Endothelial cell of umbilical vein (primary cell): Measurements from ENCODE around the gene JPH3. TPM values are rescaled to one million over a fixed set of nuclear protein-coding genes. Genes with fewer than 3 reads are reported as not detected.

Source experiments
- BruUV-seq: library from RNA; stranded (reverse); fragments of 400-500 nt; replicated peaks from 2 replicates; lab custom pipeline; 2021; lab: Mats Ljungman, UMichigan
- CTCF ChIA-PET: fragments of 300-600, 350-600 bp; sonication (Branson Sonifier 250); formaldehyde crosslinking; loops from one replicate; lab custom pipeline; 2021; ENCODE audit warnings: antibody characterized with exemption, inconsistent platforms; lab: Charles Lee
- POLR2A ChIA-PET: fragments of 300-600, 350-600 bp; sonication (Branson Sonifier 250); formaldehyde crosslinking; loops from one replicate; lab custom pipeline; 2021; ENCODE audit warnings: antibody characterized with exemption, inconsistent platforms; lab: Charles Lee
- DNase-seq: peaks from one replicate; pipeline ENCODE4 v3.0.0-alpha.2; 2011; ENCODE audit warnings: low read depth, low spot score
- FAIRE-seq: peaks from 2 replicates; lab custom pipeline; 2011; peaks lifted over from hg19 to GRCh38; lab: Jason Lieb, UNC
- H2AFZ ChIP-seq: 2 replicates; pipeline ENCODE4 v1.6.0; 2012; ENCODE audit warnings: low read depth, low read length, control low read depth, inconsistent platforms
- H3K27ac ChIP-seq: 2 replicates; pipeline ENCODE4 v1.5.1; 2011; ENCODE audit warnings: low read depth, mild to moderate bottlenecking, control low read depth, low read length, moderate library complexity; ENCODE audit not compliant: insufficient read depth
- H3K27me3 ChIP-seq, 2 experiments: 2 replicates each; pipeline versions ENCODE4 v1.6.0 to v1.6.1; 2011; ENCODE audit warnings: low read length in 2 of 2, mixed read lengths in 1 of 2; ENCODE audit not compliant: control insufficient read depth in 2 of 2, insufficient read depth in 2 of 2
- H3K36me3 ChIP-seq, 2 experiments: 2 replicates in 1 of 2; 3 replicates in 1 of 2; pipeline ENCODE4 v1.5.1; 2011; ENCODE audit warnings: low read length in 2 of 2, mild to moderate bottlenecking in 1 of 2, moderate library complexity in 1 of 2; ENCODE audit not compliant: control insufficient read depth in 2 of 2, insufficient read depth in 2 of 2; ENCODE audit errors: extremely low read depth in 1 of 2
- H3K4me1 ChIP-seq: 3 replicates; pipeline ENCODE4 v1.5.1; 2011; ENCODE audit warnings: mild to moderate bottlenecking, low read length; ENCODE audit not compliant: control insufficient read depth, insufficient read depth; ENCODE audit errors: extremely low read depth
- H3K4me2 ChIP-seq: 2 replicates; pipeline ENCODE4 v1.6.1; 2011; ENCODE audit warnings: low read length, control low read depth, mixed read lengths; ENCODE audit not compliant: insufficient read depth
- H3K4me3 ChIP-seq, 3 experiments: fragments of 200-600 bp in 1 of 3; sonication (generic), shearing (Covaris generic) in 1 of 3; replicated peaks in 1 of 3; 2 replicates each; pipeline ENCODE4 v1.5.1; 2011 to 2016; ENCODE audit warnings: control low read depth in 3 of 3, low read length in 3 of 3, mild to moderate bottlenecking in 2 of 3, inconsistent platforms in 1 of 3, low read depth in 1 of 3, moderate library complexity in 1 of 3; ENCODE audit not compliant: insufficient read depth in 1 of 3
- H3K79me2 ChIP-seq: 2 replicates; pipeline ENCODE4 v1.6.0; 2012; ENCODE audit warnings: low read length, inconsistent platforms; ENCODE audit not compliant: control insufficient read depth, insufficient read depth
- H3K9ac ChIP-seq: replicated peaks from 2 replicates; pipeline ENCODE3; 2011; ENCODE audit warnings: low read length, control low read depth; ENCODE audit not compliant: insufficient read depth; ENCODE audit errors: extremely low read depth
- H3K9me1 ChIP-seq: replicated peaks from 3 replicates; pipeline ENCODE4 v1.6.0; 2011; ENCODE audit warnings: mild to moderate bottlenecking, low read length; ENCODE audit not compliant: control insufficient read depth, insufficient read depth; ENCODE audit errors: extremely low read depth
- H3K9me3 ChIP-seq: replicated peaks from 2 replicates; pipeline ENCODE4 v1.5.1; 2012; ENCODE audit warnings: low read length, inconsistent platforms; ENCODE audit not compliant: control insufficient read depth, insufficient read depth
- H4K20me1 ChIP-seq: replicated peaks from 2 replicates; pipeline ENCODE3; 2011; ENCODE audit warnings: mild to moderate bottlenecking, low read length; ENCODE audit not compliant: control insufficient read depth, insufficient read depth; ENCODE audit errors: extremely low read depth
- CTCF ChIP-seq, 2 donors: IDR thresholded peaks; 1 replicate in 1 of 2; 2 replicates in 1 of 2; pipeline ENCODE4 v1.5.1; 2011; ENCODE audit warnings: low read length in 2 of 2, mild to moderate bottlenecking in 2 of 2, moderate library complexity in 2 of 2, control low read depth in 1 of 2, inconsistent platforms in 1 of 2, low read depth in 1 of 2; ENCODE audit not compliant: insufficient read depth in 1 of 2; ENCODE audit errors: extremely low read depth in 1 of 2
- EZH2 ChIP-seq: IDR thresholded peaks from 2 replicates; pipeline ENCODE4 v1.6.1; 2012; ENCODE audit warnings: borderline replicate concordance, low read depth, mild to moderate bottlenecking, moderate library complexity, low read length, inconsistent platforms; ENCODE audit not compliant: severe bottlenecking
- FOS ChIP-seq: IDR thresholded peaks from 2 replicates; pipeline ENCODE4 v1.6.1; 2011; ENCODE audit warnings: mild to moderate bottlenecking, low read length, moderate library complexity, borderline replicate concordance; ENCODE audit not compliant: insufficient read depth
- GATA2 ChIP-seq: IDR thresholded peaks from 2 replicates; pipeline ENCODE4 v1.7.0; 2011; ENCODE audit warnings: low read depth, mild to moderate bottlenecking, moderate library complexity, mixed read lengths, low read length; ENCODE audit not compliant: insufficient read length, insufficient read depth
- JUN ChIP-seq: IDR thresholded peaks from 2 replicates; pipeline ENCODE4 v1.6.1; 2011; ENCODE audit warnings: borderline replicate concordance, low read depth; ENCODE audit not compliant: insufficient read length, insufficient read depth
- MYC ChIP-seq: IDR thresholded peaks from one replicate; pipeline ENCODE4 v1.6.1; 2011; ENCODE audit warnings: mild to moderate bottlenecking, low read depth, low read length
- POLR2A ChIP-seq: IDR thresholded peaks from 2 replicates; pipeline ENCODE4 v1.6.1; 2012; ENCODE audit warnings: low read depth, mild to moderate bottlenecking, control low read depth, low read length
- POLR2AphosphoS5 ChIP-seq: IDR thresholded peaks from 2 replicates; pipeline ENCODE4 v1.6.1; 2012; ENCODE audit warnings: low read depth, mild to moderate bottlenecking, control low read depth, low read length, moderate library complexity; ENCODE audit not compliant: insufficient read depth
- dilution Hi-C: fragments of 300-500 bp; cut with MboI; formaldehyde crosslinking; loops from one replicate; pipeline ENCODE4 v1.15.0; 2019; ENCODE audit warnings: low sequenced_read_pairs; ENCODE audit not compliant: extremely low pct_ligation_motif_present
- intact Hi-C: fragments of 100-400 bp; cut with micrococcal nuclease; formaldehyde crosslinking; loops from one replicate; pipeline ENCODE4 v1.10.0; 2022
- polyA plus RNA-seq, 4 experiments: library from polyadenylated mRNA; depleted of rRNA in 3 of 4; stranded (reverse) in 3 of 4; unstranded in 1 of 4; fragments of >200 nt; gene quantifications; 2 replicates each; pipeline versions ENCODE4 v1.2.1 to v1.2.3, GENCODE V29; 2011 to 2012; ENCODE audit warnings: missing spikeins in 1 of 4
- total RNA-seq: library from RNA; stranded (reverse); gene quantifications from 2 replicates; pipeline ENCODE4 v1.2.3, GENCODE V29; 2021
- TF ChIP-seq, protein P1 (sequence below): IDR thresholded peaks from 2 replicates; pipeline ENCODE4 v1.6.1; 2011; ENCODE audit not compliant: insufficient read depth, insufficient read length

JPH3 gene
- total and polyA plus RNA-seq, 2 donors (not counting 3 experiments of a cell fraction or from before 2014, with no cell fraction given), result 0.22 to 0.30 TPM

- Histone ChIP-seq H2AFZ (no peak overlapping the region), H3K9ac (no peak overlapping the region), H3K4me1 (peaks cover 27% of the 10 kb centered on the region), H3K27ac (no peak overlapping the region), H3K9me1 (no peaks in the 10 kb centered on the region), H4K20me1 (no peaks in the 10 kb centered on the region), H3K4me3 (no peak overlapping the region), H3K4me2 (no peak overlapping the region), H3K9me3 (no peaks in the 10 kb centered on the region), H3K27me3 (peaks cover 0 to 2% of the 10 kb centered on the region in 2 experiments), H3K79me2 (no peaks in the 10 kb centered on the region), H3K36me3 (no peaks in the 10 kb centered on the region)
- dilution Hi-C loops (no loop called here), intact Hi-C loops (no loop called here)
- TF ChIP-seq FOS (no peak), EZH2 (no peak), GATA2 (no peak), JUN (no peak), CTCF (IDR thresholded peaks at IDR 0.05; ENCODE audit: extremely low read depth in 1 of 2, insufficient read depth in 1 of 2, low read depth in 1 of 2, low read length in 2 of 2) (no peak), POLR2AphosphoS5 (no peak), MYC (no peak), POLR2A (no peak)
- TF ChIP-seq, protein P1, sequence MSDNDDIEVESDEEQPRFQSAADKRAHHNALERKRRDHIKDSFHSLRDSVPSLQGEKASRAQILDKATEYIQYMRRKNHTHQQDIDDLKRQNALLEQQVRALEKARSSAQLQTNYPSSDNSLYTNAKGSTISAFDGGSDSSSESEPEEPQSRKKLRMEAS, result no peak
- no TSS peak for BruUV-seq
- ChIA-PET POLR2A (no interaction called here), CTCF (interaction anchor here (1.1 to 8.2 kb wide), 3 partner anchors 50 to 286 kb away, joined by 3 to 198 read pairs (median 145); partner anchors contain the start of gene KLHDC4)
- FAIRE-seq (no peak), DNase-seq (no peak)
Measured at GRCh38 chr16:87585442-87586200, 16.7 kb upstream of the JPH3 start.
